Esophagus muscularis mucosa (tissue), 3 donors: ENCODE measurements around the gene HOXA7.

ENCODE experiments used
- EP300 ChIP-seq: sonication (generic); formaldehyde crosslinking; IDR thresholded peaks from one replicate; pipeline ENCODE4 v1.6.1; 2017; ENCODE audit warnings: antibody characterized with exemption
- POLR2A ChIP-seq: fragments of 450-650 bp; IDR thresholded peaks from one replicate; pipeline ENCODE4 v1.6.1; 2017; ENCODE audit warnings: antibody characterized with exemption, moderate library complexity, mild to moderate bottlenecking, low read depth
- POLR2AphosphoS5 ChIP-seq, 2 donors: sonication (generic); formaldehyde crosslinking; IDR thresholded peaks; one replicate each; pipeline ENCODE4 v1.6.1; 2017; ENCODE audit warnings: antibody characterized with exemption in 2 of 2

DNA sequence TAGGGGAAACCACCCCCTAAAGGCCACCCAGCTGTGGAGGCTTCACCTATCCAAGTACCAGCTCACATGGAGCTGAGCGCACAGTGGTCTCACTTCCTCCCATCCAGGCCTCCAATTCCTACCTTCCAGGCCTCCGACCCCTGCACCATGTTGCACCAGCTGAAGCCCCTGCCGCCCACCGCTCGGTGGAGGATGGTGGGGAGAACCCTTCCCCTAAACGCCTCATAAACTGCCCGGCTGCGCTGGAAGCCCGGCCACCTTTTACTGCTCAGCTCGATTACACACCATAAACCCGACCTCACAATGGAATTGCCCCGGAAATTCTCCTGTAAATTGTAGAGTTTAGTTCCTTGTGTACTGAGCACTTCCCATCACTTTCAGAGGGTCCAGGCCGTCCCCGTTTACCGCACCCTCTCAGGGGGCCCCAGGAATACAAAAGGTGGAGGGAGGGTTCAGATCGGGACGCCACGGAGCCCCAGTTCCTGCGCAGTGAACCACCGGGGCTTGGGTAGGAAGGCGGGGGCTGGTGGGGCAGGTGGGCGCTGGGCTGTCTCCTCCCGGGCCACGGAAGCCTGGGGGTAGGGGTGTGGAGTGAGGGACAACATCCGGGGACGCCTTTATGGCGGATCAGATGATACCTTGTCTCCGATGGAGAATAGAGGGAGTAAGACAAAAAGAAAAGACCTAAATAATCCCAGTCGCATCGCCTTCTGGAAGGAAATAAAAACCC, 1.4 kb upstream of the HOXA7 start:
- TF ChIP-seq EP300 (no peak), POLR2A (no peak), POLR2AphosphoS5 (IDR thresholded peaks at IDR 0.05) (no peak)
